Amniotic epithelial cell (primary cell): ENCODE results near the gene TACR3.
"Not testable (repeated sequence)": the region's sequence is repeated elsewhere in the genome, so short reads cannot be mapped to it uniquely, and the experiment has no call there.

Experiments used
- DNase-seq: peaks from one replicate; pipeline ENCODE4 v3.0.0-alpha.2; 2010; ENCODE audit warnings: low read depth

Gene TACR3

DNA sequence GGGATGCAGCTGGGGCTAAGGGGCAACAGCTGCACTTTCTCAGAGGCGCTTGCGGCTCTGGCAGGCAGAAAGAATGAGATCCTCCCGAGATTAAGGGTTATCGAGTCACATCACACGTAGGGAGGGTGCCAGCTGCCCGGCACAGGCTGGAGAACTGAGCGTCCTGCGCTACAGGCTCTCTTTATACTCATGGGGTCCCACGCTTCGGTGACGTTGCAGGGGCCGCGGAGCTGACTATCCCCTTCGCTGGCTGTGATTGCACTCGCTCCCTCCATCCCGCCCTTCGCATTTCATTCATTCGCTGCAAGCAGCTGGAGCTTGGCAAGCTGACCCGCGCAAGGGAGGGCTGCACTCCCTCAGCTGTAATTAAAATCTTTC is at the start of gene TACR3:
Gene TACR3 (minus strand): TSS at position 156 of the 378 bp plus-strand sequence. CDS start 310 bp downstream, outside the sequence.
- no peak for DNase-seq

DNA sequence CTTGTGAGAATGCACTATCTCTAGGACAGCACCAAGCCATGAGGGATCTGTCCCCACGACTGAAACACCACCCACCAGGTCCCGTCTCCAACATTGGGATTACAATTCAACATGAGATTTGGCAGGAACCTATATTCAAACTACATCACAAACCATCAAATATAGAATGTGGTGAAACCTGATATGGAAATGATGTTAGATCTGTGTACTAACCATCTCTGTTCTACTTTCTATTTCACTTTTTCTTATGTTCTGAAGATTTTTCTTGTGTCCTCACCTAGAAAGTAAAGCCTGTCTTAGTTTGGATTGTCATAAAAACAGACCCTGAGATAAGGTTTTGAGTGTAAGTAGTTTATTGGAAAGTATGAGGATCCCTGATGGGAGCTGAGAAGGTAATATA is 37.8 kb upstream of the TACR3 start:
- no peak for DNase-seq

DNA sequence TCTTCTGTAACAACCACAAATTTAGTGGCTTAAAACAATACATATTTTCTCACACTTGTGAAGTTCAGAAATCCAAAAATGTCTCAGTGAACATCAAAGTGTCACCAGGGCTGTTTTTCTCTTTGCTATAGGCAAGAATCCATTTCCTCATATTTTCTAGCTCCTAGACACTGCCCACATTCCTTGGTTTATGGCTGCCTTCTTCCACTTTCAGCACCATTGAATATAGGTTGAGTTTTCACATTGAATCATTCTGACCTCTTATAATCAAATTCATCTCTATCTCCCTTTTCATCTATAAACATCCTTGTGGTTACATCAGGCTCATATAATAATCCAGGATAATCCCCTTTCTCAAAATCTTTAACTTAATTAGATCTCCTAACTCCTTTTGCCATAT is 37.0 kb upstream of the TACR3 start:
- DNase-seq: no peak

DNA sequence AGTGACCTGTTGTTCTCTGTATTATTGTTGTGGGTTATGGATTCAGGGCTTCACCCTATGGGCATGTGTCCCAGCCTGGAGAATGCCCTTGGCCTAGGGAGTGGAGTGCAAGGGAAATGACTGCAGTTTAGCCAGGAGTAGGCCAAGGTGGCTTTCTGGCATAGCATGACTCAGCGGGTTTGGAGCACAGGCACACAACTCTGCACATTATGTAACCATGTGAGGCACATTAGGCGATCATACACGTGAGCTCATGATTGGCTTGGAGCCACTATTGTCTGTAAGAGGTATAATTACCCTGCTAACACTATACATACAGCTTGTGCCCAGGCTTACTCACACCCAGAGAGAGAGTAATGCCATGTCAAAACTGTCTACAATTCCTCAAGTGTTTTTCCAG is 35.1 kb upstream of the TACR3 start:
- no peak for DNase-seq

DNA sequence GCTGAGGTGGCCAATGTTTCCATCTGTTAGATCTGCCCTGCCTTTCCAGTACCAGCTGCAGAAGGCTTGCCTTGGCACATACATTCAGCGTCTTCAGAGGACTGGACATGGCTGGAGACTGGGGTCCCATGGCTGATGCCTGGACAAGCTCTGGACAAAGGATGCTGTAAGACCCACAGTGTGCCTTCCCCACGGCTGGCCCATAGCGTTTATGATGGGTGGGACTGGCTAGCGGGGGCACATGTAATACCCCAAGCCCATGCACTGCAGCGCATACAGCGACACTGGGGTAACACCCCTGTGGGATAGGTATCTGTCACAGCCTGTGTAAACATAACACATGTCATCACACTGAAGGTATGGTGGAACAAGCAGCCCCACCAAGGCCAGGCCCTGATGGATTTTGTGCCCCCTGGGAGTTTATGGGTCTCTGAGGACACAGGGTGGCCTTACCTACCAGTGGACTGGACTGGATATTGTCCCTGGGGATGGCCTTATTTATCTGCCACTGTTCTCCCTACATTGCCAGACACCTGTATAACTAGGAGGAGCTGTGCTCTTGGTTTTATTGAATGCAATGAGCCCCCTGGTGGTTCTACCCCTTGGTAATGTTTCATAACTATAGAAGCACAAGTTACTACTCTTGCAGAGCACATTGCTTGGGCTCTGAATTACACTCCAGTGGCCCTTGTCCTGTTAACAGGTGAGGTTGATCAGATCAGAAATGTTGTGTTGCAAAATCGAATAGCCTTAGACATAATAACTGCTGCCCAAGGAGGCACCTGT is 34.3 kb upstream of the TACR3 start:
- no peak for DNase-seq

- not testable (repeated sequence) for DNase-seq
Measured at GRCh38 chr4:103723150-103723549, 3.4 kb upstream of the TACR3 start.

DNA sequence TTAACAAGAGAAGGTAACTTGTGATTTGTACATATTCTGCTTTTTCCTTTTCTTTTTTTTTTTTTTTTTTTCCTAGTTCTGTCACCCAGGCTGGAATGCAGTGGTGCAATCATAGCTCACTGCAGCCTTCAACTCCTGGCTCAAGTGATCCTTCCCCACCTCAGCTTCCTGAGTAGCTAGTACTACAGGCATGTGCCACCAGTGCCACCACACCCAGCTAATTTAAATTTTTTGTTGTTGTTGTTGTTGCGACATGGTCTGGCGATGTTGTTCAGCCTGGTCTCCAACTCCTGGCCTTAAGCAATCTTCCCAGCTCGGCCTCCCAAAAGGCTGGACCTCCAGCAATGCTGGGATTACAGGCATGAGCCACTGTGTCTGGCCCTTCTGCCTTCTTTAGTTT is 1.5 kb upstream of the TACR3 start:
- DNase-seq: no peak

DNA sequence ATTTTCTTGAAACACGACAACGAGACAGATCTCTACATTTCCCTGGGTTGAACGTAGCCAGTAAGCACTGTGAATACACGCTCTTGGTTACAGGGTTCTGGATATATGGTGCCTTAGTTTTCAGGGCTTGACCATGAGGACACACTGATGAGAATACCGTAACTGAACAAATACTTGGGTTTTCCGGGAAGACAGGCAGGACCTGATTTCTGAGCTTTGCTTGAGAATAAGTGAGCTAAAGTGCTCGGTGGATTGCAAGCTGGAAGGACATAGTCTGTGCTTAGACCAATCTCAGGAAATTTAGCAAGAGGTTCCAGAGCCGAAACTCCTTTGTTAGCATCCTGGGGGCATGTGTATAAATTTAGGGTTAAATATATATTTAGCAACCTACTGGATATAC is 876 bp upstream of the TACR3 start:
- no peak for DNase-seq

GRCh38 chr4:103719105-103719829 is 518 bp downstream of the TACR3 start:
- DNase-seq: no peak

GRCh38 chr4:103692615-103693014 is 27.2 kb downstream of the TACR3 start:
- no peak for DNase-seq

DNA sequence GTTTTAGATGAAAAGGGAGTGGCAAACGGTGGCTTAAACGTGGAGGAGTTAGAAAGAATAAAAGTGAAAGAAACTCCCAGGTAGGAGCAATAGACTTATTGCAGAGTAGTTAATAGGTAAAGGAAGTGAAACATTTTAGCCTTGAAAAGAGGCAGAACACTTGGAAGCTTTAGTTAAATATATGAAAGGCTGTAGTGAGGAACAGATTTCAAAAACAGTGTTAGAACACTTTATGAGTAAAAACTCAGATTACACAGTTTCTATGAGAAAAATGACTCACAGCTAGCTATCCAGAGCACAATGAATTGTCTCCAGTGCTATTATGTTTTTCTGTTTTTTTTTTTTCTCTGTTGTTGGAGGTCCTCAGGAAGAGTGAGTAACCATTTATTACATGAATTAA is 45.8 kb downstream of the TACR3 start:
- no peak for DNase-seq

DNA sequence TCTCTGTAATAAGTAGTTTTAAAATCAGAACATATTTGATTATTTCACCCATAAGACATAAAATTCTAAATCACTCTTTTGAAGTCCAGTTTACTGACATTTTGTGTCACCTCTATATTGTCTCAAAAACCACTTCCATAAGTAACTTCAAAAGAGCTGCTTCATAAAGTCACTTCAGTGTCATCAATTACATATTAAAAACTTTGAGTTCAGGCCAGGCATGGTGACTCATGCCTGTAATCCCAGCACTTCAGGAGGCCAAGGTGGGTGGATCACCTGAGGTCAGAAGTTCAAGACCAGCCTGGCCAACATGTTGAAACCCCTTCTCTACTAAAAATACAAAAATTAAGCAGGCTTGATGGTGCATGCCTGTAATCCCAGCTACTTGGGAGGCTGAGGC is 53.0 kb downstream of the TACR3 start:
- DNase-seq: not testable (repeated sequence)

GRCh38 chr4:103664436-103665075 is 55.2 kb downstream of the TACR3 start:
- DNase-seq: no peak

DNA sequence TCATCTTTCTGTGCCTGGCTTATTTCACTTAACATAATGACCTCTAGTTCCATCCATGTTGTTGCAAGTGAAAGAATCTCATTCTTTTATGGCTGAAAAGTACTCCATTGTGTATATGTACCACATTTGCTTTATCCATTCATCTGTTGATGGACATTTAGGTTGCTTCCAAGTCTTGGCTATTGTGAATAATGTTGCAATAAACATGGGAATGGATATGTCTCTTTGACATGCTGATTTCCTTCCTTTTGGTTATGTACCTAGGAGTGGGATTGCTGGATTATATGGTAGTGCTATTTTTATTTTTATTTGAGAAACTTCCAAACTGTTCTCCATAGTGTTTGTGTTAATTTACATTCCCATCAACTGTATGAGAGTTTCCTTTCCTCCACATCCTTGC is 71.2 kb downstream of the TACR3 start:
- no peak for DNase-seq

DNA sequence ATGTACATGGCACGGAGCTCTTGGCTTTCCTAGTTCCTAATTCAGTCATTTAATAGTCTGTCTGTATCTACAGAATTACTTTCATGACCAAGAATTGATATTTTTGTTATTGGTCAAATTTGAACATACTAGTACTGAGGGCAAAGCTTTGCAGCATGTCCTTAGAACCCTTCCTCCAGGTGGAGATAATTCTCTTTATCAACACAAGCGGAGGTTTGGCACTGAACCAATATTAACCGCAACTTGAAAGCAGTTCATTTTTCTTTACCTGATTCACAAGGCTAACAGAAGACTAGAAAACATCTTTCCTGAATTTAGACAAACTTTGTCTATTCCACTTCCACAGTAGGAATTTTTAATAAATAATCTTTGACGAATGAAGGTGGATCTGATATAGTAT is 73.8 kb downstream of the TACR3 start:
- no peak for DNase-seq

DNA sequence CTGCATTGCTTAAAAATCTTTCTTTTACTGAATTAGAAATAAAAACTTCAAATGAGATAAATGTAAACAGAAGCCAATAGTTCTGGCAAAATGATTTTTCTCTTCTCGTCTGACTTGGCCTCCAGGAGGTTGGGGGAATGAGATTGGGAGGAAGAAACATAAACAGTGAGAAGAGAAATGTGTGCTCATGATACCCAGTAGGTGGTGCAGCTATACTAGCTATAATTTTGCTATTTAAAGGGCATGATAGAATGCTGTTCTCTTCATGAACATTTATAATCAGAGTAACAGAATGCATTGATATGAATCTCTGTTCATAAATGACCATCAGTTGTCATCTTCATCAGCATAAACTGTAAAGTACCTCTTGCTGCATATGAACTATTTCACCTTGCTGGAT is 85.5 kb downstream of the TACR3 start:
- DNase-seq: no peak

GRCh38 chr4:103626296-103626695 is 93.5 kb downstream of the TACR3 start:
- DNase-seq: no peak

- no peak for DNase-seq
Measured at GRCh38 chr4:103591841-103592240, 127.9 kb downstream of the TACR3 start.

- DNase-seq: no peak
Measured at GRCh38 chr4:103567591-103567990, 152.2 kb downstream of the TACR3 start.

GRCh38 chr4:103559178-103559577 is 160.6 kb downstream of the TACR3 start:
- not testable (repeated sequence) for DNase-seq
